Mucosa of rectum (tissue), 2 donors: ENCODE measurements around the gene MRPL36.
"Not testable (repeated sequence)": the region's sequence is repeated elsewhere in the genome, so short reads cannot be mapped to it uniquely, and the experiment has no call there.

Experiments
- H3K27ac ChIP-seq, 2 donors: one replicate each; pipeline ENCODE4 v1.7.0; 2013; ENCODE audit warnings: inconsistent platforms in 2 of 2, low read depth in 2 of 2, low read length in 2 of 2
- H3K27me3 ChIP-seq, 2 donors: one replicate each; pipeline ENCODE4 v1.7.0; 2013; ENCODE audit warnings: low read length in 2 of 2; ENCODE audit not compliant: control insufficient read depth in 2 of 2, insufficient read depth in 2 of 2
- H3K36me3 ChIP-seq, 2 donors: one replicate each; pipeline ENCODE4 v1.7.0; 2013; ENCODE audit warnings: low read length in 2 of 2; ENCODE audit not compliant: control insufficient read depth in 2 of 2, insufficient read depth in 2 of 2
- H3K4me1 ChIP-seq, 2 donors: one replicate each; pipeline ENCODE4 v1.7.0; 2013; ENCODE audit warnings: low read length in 2 of 2, mild to moderate bottlenecking in 1 of 2; ENCODE audit not compliant: control insufficient read depth in 2 of 2, insufficient read depth in 2 of 2
- H3K4me3 ChIP-seq, 2 donors: one replicate each; pipeline ENCODE4 v1.7.0; 2013; ENCODE audit warnings: low read length in 2 of 2
- H3K9ac ChIP-seq, 2 donors: one replicate each; pipeline ENCODE4 v1.7.0; 2013; ENCODE audit warnings: low read length in 2 of 2, low read depth in 1 of 2, mild to moderate bottlenecking in 1 of 2
- H3K9me3 ChIP-seq, 2 donors: one replicate each; pipeline ENCODE4 v1.7.0; 2013; ENCODE audit warnings: low read length in 2 of 2; ENCODE audit not compliant: control insufficient read depth in 2 of 2
- donor health status: healthy.
- donor health status: Normal muscosa, but diverticular disease.

Gene MRPL36

DNA sequence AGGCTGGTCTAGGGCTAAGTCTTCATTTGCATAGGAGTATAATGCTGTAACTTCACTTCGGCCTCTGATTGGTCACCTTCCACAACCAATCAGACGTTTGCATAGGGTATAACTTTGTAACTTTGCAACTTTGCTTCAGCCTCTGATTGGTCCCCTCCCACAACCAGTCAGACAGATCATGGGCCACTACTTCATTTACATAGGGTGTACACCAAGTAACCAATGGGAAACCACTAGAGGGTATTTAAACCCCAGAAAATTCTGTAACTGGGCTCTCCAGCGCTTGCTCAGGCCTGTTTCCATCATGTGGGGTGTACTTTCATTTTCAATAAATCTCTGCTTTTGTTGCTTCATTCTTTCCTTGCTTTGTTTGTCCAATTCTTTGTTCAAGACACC lies 10.2 kb downstream of the MRPL36 start:
- not testable (repeated sequence) for H3K27me3 ChIP-seq, H3K9ac ChIP-seq, H3K9me3 ChIP-seq, H3K27ac ChIP-seq, H3K4me1 ChIP-seq, H3K4me3 ChIP-seq, H3K36me3 ChIP-seq

- Histone ChIP-seq H3K4me1 (no peaks in the 10 kb centered on the region), H3K27ac (no peak overlapping the region), H3K27me3 (peaks cover 0 to 4% of the 10 kb centered on the region in 2 donors), H3K9ac (no peak overlapping the region), H3K9me3 (no peaks in the 10 kb centered on the region), H3K4me3 (no peak overlapping the region), H3K36me3 (no peaks in the 10 kb centered on the region)
These were observed 10.8 kb downstream of the MRPL36 start for GRCh38 chr5:1788828-1789227.

GRCh38 chr5:1788200-1788599 lies 11.4 kb downstream of the MRPL36 start:
- Histone ChIP-seq H3K36me3 (no peaks in the 10 kb centered on the region), H3K9ac (no peak overlapping the region), H3K4me3 (no peak overlapping the region), H3K4me1 (no peaks in the 10 kb centered on the region), H3K9me3 (no peaks in the 10 kb centered on the region), H3K27me3 (peaks cover 0 to 4% of the 10 kb centered on the region in 2 donors), H3K27ac (no peak overlapping the region)

DNA sequence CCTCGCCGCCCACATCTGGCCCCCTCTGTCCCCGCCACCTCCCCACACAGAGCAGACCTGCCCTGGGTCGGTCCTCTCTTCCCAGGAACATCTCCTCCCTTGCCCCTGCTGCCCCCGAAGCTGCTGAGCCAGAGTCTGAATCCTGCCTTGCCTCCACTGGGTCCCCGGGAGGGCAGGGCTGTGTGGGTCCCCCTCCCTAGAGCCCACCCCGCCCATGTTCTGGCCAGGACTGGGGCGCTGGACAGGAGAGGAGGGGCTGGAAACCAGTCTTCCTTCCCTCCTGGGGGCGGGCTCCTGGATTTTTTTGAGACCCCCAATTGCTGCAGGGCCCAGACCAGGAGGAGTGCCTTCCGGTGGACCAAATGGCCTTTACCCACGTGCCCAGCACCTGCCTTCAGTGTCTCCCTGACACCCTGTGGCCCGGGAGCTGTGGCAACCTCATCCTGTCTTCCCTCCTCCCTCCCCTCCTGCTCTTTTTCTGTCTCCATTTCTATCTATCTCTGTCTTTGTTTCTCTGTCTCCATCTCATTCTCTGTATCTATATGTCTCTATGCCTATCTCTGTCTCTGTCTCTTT lies 12.1 kb downstream of the MRPL36 start:
- no peaks in the 10 kb centered on the region for H3K4me1 ChIP-seq
- no peaks in the 10 kb centered on the region for H3K36me3 ChIP-seq
- H3K9ac ChIP-seq: no peak overlapping the region
- no peaks in the 10 kb centered on the region for H3K9me3 ChIP-seq
- no peak overlapping the region for H3K27ac ChIP-seq
- peaks cover 0 to 4% of the 10 kb centered on the region in 2 donors for H3K27me3 ChIP-seq
- H3K4me3 ChIP-seq: no peak overlapping the region

DNA sequence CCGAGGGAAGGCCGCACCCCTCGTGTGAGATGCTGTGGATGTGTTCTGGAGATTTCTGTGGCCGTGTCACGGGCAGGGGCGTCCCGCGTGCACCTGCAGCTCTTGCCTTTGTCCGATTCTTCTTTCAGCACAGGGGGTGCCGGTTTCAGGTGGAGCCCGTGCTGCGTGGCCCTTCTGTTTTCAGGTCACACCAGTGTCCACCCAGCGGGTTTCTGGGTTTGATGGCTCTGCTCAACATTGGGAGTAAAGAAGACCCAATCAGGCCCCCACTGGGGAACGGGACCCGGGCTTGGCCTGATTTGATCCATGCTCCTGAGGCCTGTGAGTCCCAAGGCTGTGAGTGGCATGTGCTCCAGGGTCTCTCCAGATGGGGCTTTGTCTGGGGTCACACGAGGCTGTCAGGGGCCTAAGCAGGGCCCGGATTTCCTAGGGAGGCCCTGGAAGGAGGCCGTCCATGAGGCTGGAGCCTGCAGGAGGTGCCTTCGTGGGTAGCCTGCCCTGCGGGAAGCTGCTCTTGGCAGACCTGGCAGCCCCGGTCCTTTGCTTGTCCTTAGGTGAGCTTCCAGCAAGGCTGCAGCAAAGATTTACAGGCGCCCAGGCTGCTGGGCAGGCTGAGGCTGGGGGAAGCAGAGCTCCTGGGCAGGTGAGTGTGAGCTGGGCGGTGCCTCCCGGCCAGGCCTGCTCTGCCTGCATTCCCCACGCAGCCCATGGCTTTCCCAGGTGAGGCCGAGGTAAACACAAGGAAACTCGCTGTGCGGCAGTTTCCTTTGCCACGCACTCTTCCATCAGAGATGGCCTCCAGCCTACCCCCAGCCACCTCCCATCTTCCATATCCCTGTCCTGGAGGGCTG lies 12.8 kb downstream of the MRPL36 start:
- Histone ChIP-seq H3K27me3 (peaks cover 0 to 4% of the 10 kb centered on the region in 2 donors), H3K9ac (no peak overlapping the region), H3K9me3 (no peaks in the 10 kb centered on the region), H3K27ac (no peak overlapping the region), H3K4me1 (no peaks in the 10 kb centered on the region), H3K4me3 (no peak overlapping the region), H3K36me3 (no peaks in the 10 kb centered on the region)

GRCh38 chr5:1785984-1786383 lies 13.7 kb downstream of the MRPL36 start:
- no peaks in the 10 kb centered on the region for H3K9me3 ChIP-seq
- H3K4me3 ChIP-seq: no peak overlapping the region
- H3K9ac ChIP-seq: no peak overlapping the region
- no peaks in the 10 kb centered on the region for H3K4me1 ChIP-seq
- H3K27ac ChIP-seq: no peak overlapping the region
- H3K27me3 ChIP-seq: peaks cover 0 to 4% of the 10 kb centered on the region in 2 donors
- no peaks in the 10 kb centered on the region for H3K36me3 ChIP-seq

- H3K36me3 ChIP-seq: no peaks in the 10 kb centered on the region
- no peaks in the 10 kb centered on the region for H3K9me3 ChIP-seq
- H3K27me3 ChIP-seq: peaks cover 0 to 4% of the 10 kb centered on the region in 2 donors
- H3K27ac ChIP-seq: no peak overlapping the region
- H3K4me1 ChIP-seq: no peaks in the 10 kb centered on the region
- no peak overlapping the region for H3K4me3 ChIP-seq
- no peak overlapping the region for H3K9ac ChIP-seq
These were observed 14.6 kb downstream of the MRPL36 start for GRCh38 chr5:1785062-1785461.

DNA sequence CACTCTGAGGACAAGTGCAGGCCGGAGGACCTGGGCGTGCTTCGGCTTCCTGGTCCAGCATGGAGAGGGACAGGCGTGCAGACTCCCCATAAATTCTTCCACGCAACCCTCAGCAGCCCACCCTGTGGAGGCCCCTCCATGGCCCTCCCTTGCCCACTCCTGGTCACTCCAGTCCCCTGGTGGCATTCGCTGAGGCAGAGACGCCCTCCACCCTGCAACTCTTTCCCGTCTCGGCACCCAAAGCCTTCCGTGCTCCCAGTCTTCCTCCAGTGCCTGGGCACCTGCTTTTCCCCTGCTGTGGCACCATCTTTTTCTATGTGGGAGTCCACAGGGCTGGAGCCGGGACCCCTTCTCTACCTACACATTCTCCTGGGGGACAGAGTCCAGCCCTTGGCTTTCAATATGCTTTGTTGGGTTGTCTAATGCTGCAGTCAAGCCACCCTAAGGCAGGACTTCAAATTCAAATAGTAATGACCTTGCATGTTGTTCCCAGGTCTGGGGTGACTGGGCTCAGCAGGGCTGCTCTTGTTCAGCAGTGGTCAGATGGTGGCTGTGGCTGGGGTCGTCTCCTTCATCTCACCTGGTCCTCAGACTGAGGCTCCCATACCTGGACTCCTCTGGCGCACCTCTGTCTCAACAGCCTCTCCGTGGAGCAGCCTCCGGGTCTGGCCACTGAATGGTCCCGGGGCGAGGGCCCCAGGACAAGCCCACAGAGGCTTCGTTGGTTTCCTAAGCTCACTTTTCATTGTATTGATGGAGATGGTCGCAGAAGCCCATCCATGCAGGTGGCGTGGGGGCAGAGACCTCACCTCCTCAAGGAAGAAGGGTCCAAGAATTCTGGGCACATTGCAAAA lies 15.2 kb downstream of the MRPL36 start:
- Histone ChIP-seq H3K9me3 (no peaks in the 10 kb centered on the region), H3K36me3 (no peaks in the 10 kb centered on the region), H3K27me3 (peaks cover 0 to 2% of the 10 kb centered on the region in 2 donors), H3K4me3 (no peak overlapping the region), H3K27ac (no peak overlapping the region), H3K4me1 (no peaks in the 10 kb centered on the region), H3K9ac (no peak overlapping the region)

DNA sequence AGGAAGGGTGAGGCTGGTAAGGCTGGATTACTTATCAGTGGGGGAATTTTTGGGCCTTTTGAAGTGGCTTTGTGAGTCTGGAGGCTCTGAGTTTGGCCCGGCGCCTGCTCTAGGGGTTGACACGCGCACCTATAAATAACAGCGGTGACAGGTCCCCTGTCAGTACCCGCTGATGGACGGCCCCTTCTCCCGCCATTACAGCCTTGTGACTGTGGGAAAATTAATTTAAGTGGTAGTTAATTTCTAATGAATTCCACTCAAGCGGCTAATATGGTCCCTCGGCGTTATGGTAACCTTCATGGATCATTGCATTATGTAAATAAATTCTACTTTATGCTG lies 16.5 kb downstream of the MRPL36 start:
- Histone ChIP-seq H3K36me3 (no peaks in the 10 kb centered on the region), H3K9me3 (no peaks in the 10 kb centered on the region), H3K4me1 (no peaks in the 10 kb centered on the region), H3K27me3 (peaks cover 0 to 2% of the 10 kb centered on the region in 2 donors), H3K27ac (no peak overlapping the region), H3K9ac (no peak overlapping the region), H3K4me3 (no peak overlapping the region)
